Neural cell (in vitro differentiated cells): Measurements from ENCODE around the gene AK8. TPM values are rescaled to one million over a fixed set of nuclear protein-coding genes. Genes with fewer than 3 reads are reported as not detected.

Experiments
- H2AFZ ChIP-seq: fragments of 200-600, 300-800 bp; sonication (generic), shearing (Covaris generic); 2 replicates; pipeline ENCODE4 v1.6.0; 2014; ENCODE audit warnings: low read depth, mild to moderate bottlenecking, antibody characterized with exemption, low read length, moderate library complexity
- H3F3A ChIP-seq: fragments of 200-600 bp; shearing (Covaris generic); 2 replicates; pipeline ENCODE4 v1.6.1; 2016; ENCODE audit warnings: mild to moderate bottlenecking, moderate library complexity, mixed read lengths, antibody characterized with exemption, low read length; ENCODE audit not compliant: insufficient read depth, poor library complexity, severe bottlenecking
- H3K27ac ChIP-seq: fragments of 200-600, 300-800 bp; sonication (generic), shearing (Covaris generic); 2 replicates; pipeline ENCODE4 v1.5.1; 2014; ENCODE audit warnings: mild to moderate bottlenecking, low read length, moderate library complexity
- H3K27me3 ChIP-seq: fragments of 300-800, 200-600 bp; sonication (generic), shearing (Covaris generic); 2 replicates; pipeline ENCODE4 v1.6.0; 2014; ENCODE audit warnings: mild to moderate bottlenecking, low read depth, low read length, moderate library complexity; ENCODE audit not compliant: insufficient read depth
- H3K36me3 ChIP-seq: fragments of 300-800, 200-600 bp; sonication (generic), shearing (Covaris generic); 2 replicates; pipeline ENCODE4 v1.5.1; 2014; ENCODE audit warnings: mild to moderate bottlenecking, antibody characterized with exemption, low read length, moderate library complexity; ENCODE audit not compliant: insufficient read depth
- H3K4me2 ChIP-seq: fragments of 300-800, 200-600 bp; sonication (generic), shearing (Covaris generic); 2 replicates; pipeline ENCODE4 v1.6.0; 2014; ENCODE audit warnings: mild to moderate bottlenecking, low read length
- H3K4me3 ChIP-seq: fragments of 300-800, 200-600 bp; sonication (generic), shearing (Covaris generic); 2 replicates; pipeline ENCODE4 v1.5.1; 2014; ENCODE audit warnings: mild to moderate bottlenecking, low read length, moderate library complexity
- H3K79me2 ChIP-seq: fragments of 200-600 bp; shearing (Covaris generic); replicated peaks from 2 replicates; pipeline ENCODE4 v1.6.0; 2014; ENCODE audit warnings: mild to moderate bottlenecking, low read length, moderate library complexity; ENCODE audit not compliant: insufficient read depth
- H3K9ac ChIP-seq: fragments of 300-800, 200-600 bp; sonication (generic), shearing (Covaris generic); 2 replicates; pipeline ENCODE4 v1.6.1; 2016; ENCODE audit warnings: mild to moderate bottlenecking, low read length, mixed read lengths
- H3K9me2 ChIP-seq: fragments of 200-600 bp; shearing (Covaris generic); 2 replicates; pipeline ENCODE4 v1.6.1; 2016; ENCODE audit warnings: mild to moderate bottlenecking, low read length, mixed read lengths; ENCODE audit not compliant: insufficient read depth
- H3K9me3 ChIP-seq: fragments of 200-600, 300-800 bp; sonication (generic), shearing (Covaris generic); 2 replicates; pipeline ENCODE4 v1.6.1; 2016; ENCODE audit warnings: mild to moderate bottlenecking, mixed run types, low read length, moderate library complexity, mixed read lengths
- H4K20me1 ChIP-seq: fragments of 200-600 bp; shearing (Covaris generic); 2 replicates; pipeline ENCODE4 v1.6.1; 2016; ENCODE audit warnings: mild to moderate bottlenecking, mixed run types; ENCODE audit not compliant: insufficient read depth
- POLR2AphosphoS5 ChIP-seq: IDR thresholded peaks from 2 replicates; pipeline ENCODE4 v1.6.1; 2012
- TAF1 ChIP-seq: IDR thresholded peaks from 2 replicates; pipeline ENCODE4 v1.6.1; 2012; ENCODE audit warnings: low read depth
- polyA plus RNA-seq: library from polyadenylated mRNA; depleted of rRNA; stranded (reverse); fragments of >200 nt; gene quantifications from 2 replicates; pipeline ENCODE4 v1.2.3, GENCODE V29; 2014
- TF ChIP-seq, protein P1 (sequence below): IDR thresholded peaks from 2 replicates; pipeline ENCODE4 v1.6.1; 2012; ENCODE audit warnings: borderline replicate concordance

AK8 gene
- polyA plus RNA-seq, 1 donor from 2014 or later: 0.71 TPM

DNA sequence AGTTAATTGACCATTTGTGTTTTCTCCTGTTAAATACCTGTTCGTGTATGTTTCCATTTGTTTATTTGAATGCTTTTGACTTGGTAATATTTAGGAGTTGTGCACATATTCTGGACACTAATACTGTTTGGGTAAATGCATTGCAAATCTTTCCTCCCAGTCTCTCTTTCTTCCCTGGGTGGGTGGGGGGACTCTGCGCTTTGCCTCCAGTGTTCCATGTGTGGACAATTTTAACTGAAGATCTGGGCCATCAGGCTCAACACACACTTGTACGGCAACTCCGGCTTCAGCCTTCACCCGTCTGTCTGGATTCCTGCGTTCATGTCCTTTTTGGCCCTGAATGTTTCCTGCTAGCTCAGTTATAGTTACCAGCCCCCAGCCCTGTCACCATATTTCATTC, 167.8 kb downstream of the AK8 start:
- no peaks in the 10 kb centered on the region for H3K79me2 ChIP-seq
- no peaks in the 10 kb centered on the region for H3K9me3 ChIP-seq
- TF ChIP-seq, protein P1, sequence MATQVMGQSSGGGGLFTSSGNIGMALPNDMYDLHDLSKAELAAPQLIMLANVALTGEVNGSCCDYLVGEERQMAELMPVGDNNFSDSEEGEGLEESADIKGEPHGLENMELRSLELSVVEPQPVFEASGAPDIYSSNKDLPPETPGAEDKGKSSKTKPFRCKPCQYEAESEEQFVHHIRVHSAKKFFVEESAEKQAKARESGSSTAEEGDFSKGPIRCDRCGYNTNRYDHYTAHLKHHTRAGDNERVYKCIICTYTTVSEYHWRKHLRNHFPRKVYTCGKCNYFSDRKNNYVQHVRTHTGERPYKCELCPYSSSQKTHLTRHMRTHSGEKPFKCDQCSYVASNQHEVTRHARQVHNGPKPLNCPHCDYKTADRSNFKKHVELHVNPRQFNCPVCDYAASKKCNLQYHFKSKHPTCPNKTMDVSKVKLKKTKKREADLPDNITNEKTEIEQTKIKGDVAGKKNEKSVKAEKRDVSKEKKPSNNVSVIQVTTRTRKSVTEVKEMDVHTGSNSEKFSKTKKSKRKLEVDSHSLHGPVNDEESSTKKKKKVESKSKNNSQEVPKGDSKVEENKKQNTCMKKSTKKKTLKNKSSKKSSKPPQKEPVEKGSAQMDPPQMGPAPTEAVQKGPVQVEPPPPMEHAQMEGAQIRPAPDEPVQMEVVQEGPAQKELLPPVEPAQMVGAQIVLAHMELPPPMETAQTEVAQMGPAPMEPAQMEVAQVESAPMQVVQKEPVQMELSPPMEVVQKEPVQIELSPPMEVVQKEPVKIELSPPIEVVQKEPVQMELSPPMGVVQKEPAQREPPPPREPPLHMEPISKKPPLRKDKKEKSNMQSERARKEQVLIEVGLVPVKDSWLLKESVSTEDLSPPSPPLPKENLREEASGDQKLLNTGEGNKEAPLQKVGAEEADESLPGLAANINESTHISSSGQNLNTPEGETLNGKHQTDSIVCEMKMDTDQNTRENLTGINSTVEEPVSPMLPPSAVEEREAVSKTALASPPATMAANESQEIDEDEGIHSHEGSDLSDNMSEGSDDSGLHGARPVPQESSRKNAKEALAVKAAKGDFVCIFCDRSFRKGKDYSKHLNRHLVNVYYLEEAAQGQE: no peak
- TF ChIP-seq TAF1: no peak
- no peaks in the 10 kb centered on the region for H4K20me1 ChIP-seq
- H3K27ac ChIP-seq: no peak overlapping the region
- H3K9ac ChIP-seq: no peak overlapping the region
- no peak overlapping the region for H3K4me3 ChIP-seq
- no peak overlapping the region for H3K4me2 ChIP-seq
- no peaks in the 10 kb centered on the region for H3K27me3 ChIP-seq
- no peak overlapping the region for H2AFZ ChIP-seq
- H3K9me2 ChIP-seq: no peaks in the 10 kb centered on the region
- H3F3A ChIP-seq: no peaks in the 10 kb centered on the region
- no peaks in the 10 kb centered on the region for H3K36me3 ChIP-seq

DNA sequence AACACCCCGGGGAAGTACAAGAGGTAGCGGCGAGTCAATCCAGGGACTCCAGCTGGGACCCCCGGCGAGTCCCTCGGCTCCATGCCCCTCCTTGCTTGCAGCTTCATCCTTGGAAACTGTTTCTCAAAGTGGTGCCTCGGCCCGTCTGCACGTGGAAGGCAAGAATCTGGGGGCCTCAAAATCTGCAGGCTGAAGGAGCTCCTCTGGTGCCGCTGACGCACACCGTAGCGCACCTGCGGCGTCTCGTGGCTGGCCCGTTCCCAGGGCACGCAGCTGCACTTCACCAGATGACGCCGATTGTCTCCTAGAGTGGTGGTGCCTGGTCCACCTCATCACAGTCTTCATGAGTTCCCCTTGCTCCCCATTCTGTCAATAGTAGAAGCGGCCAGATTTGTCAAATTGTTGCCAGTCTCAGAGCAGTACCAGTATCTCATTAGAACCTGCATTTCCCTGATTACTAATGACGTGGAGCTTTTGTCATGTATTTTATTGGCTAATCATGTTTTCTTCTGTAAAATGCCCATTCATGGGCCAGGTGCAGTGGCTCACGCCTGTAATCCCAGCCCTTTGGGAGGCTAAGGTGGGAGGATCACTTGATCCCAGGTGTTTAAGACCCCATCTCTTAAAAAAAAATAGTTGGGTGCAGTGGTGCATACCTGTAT, 169.2 kb downstream of the AK8 start:
- Histone ChIP-seq H2AFZ (no peak overlapping the region), H3K9ac (no peak overlapping the region), H3K4me3 (no peak overlapping the region), H4K20me1 (no peaks in the 10 kb centered on the region), H3F3A (no peaks in the 10 kb centered on the region), H3K9me3 (no peaks in the 10 kb centered on the region), H3K27ac (no peak overlapping the region), H3K79me2 (no peaks in the 10 kb centered on the region), H3K4me2 (no peak overlapping the region), H3K9me2 (no peaks in the 10 kb centered on the region), H3K27me3 (no peaks in the 10 kb centered on the region), H3K36me3 (no peaks in the 10 kb centered on the region)
- TF ChIP-seq, protein P1: no peak
- TF ChIP-seq POLR2AphosphoS5: no peak

- no peak overlapping the region for H3K4me2 ChIP-seq
- no peak overlapping the region for H3K27ac ChIP-seq
- H3K27me3 ChIP-seq: no peaks in the 10 kb centered on the region
- H3K79me2 ChIP-seq: no peaks in the 10 kb centered on the region
- no peak overlapping the region for H3K9ac ChIP-seq
- H3K4me3 ChIP-seq: no peak overlapping the region
- no peaks in the 10 kb centered on the region for H3K36me3 ChIP-seq
- TF ChIP-seq TAF1: no peak
- no peaks in the 10 kb centered on the region for H4K20me1 ChIP-seq
- no peaks in the 10 kb centered on the region for H3F3A ChIP-seq
- no peaks in the 10 kb centered on the region for H3K9me2 ChIP-seq
- H3K9me3 ChIP-seq: no peaks in the 10 kb centered on the region
- H2AFZ ChIP-seq: no peak overlapping the region
Measured at GRCh38 chr9:132708239-132708638, 169.8 kb downstream of the AK8 start.
